Natural killer cell (primary cell): ENCODE measurements around the gene ANKRD44. TPM values are rescaled to one million over a fixed set of nuclear protein-coding genes. Genes with fewer than 3 reads are reported as not detected.

Source experiments
- ATAC-seq, 3 donors: fragments of 150-1000 bp in 2 of 3; fragments of 200-7000 bp in 1 of 3; cut with Tn5 transposase; 1 replicate in 1 of 3; 2 replicates in 2 of 3; pipeline ENCODE4 v1.10.0; 2021; ENCODE audit warnings: mild to moderate bottlenecking in 2 of 3, moderate library complexity in 2 of 3
- DNase-seq, 2 donors: peaks; one replicate each; pipeline versions ENCODE4 v3.0.0 to v3.0.0-alpha.2; 2013 to 2021; ENCODE audit warnings: mixed read lengths in 1 of 2
- H3K27ac ChIP-seq: one replicate; pipeline ENCODE4 v1.5.1; 2013; ENCODE audit warnings: mild to moderate bottlenecking, low read length
- H3K27me3 ChIP-seq: one replicate; pipeline ENCODE4 v1.6.1; 2013; ENCODE audit warnings: low read length; ENCODE audit not compliant: control insufficient read depth, insufficient read depth
- H3K36me3 ChIP-seq: one replicate; pipeline ENCODE4 v1.6.1; 2013; ENCODE audit warnings: low read length; ENCODE audit not compliant: control insufficient read depth, insufficient read depth
- H3K4me1 ChIP-seq: one replicate; pipeline ENCODE4 v1.6.1; 2013; ENCODE audit warnings: low read length; ENCODE audit not compliant: control insufficient read depth, insufficient read depth
- H3K4me3 ChIP-seq: one replicate; pipeline ENCODE4 v1.5.1; 2013; ENCODE audit warnings: low read length
- H3K9me3 ChIP-seq: one replicate; pipeline ENCODE4 v1.6.1; 2013; ENCODE audit warnings: low read length; ENCODE audit not compliant: control insufficient read depth, insufficient read depth
- H3K27ac Mint-ChIP-seq, 2 donors: one replicate each; pipeline ENCODE4 v1.8.0; 2022; ENCODE audit warnings: mild to moderate bottlenecking in 2 of 2, mixed read lengths in 2 of 2, moderate library complexity in 1 of 2
- H3K27me3 Mint-ChIP-seq, 2 donors: one replicate each; pipeline ENCODE4 v1.8.0; 2022; ENCODE audit warnings: low read depth in 2 of 2, mixed read lengths in 2 of 2
- H3K36me3 Mint-ChIP-seq: one replicate; pipeline ENCODE4 v1.8.0; 2022; ENCODE audit warnings: mixed read lengths
- H3K4me1 Mint-ChIP-seq, 2 donors: one replicate each; pipeline ENCODE4 v1.8.0; 2022; ENCODE audit warnings: mixed read lengths in 2 of 2
- H3K4me3 Mint-ChIP-seq: one replicate; pipeline ENCODE4 v1.8.0; 2022; ENCODE audit warnings: mild to moderate bottlenecking, moderate library complexity, mixed read lengths
- H3K9me3 Mint-ChIP-seq, 2 donors: one replicate each; pipeline ENCODE4 v1.8.0; 2022; ENCODE audit warnings: mixed read lengths in 2 of 2
- CTCF ChIP-seq: fragments of 200-600 bp; IDR thresholded peaks from one replicate; pipeline ENCODE4 v1.8.0; 2022; ENCODE audit warnings: antibody characterized with exemption
- WGBS: methylation state at CpG from one replicate; pipeline ENCODE4 v1.1.7; 2013; ENCODE audit warnings: missing lambda C conversion rate; ENCODE audit not compliant: insufficient coverage; 5-methylcytosine and 5-hydroxymethylcytosine counted together
- intact Hi-C: fragments of 100-400 bp; cut with micrococcal nuclease; formaldehyde crosslinking; loops from one replicate; pipeline ENCODE4 v1.14.2; 2022
- total RNA-seq, 4 donors: library from RNA; stranded (reverse); fragments of 120-200 nt in 1 of 4; gene quantifications; one replicate each; pipeline versions ENCODE4 v1.2.3 to v1.2.4, GENCODE V29; 2013 to 2022

ANKRD44 gene
- total RNA-seq, 3 donors from 2014 or later (not counting 1 experiment from before 2014, with no cell fraction given): 252 to 376 (median 311) TPM

- Histone ChIP-seq H3K27ac (no peak overlapping the region), H3K4me3 (no peak overlapping the region), H3K36me3 (peaks cover 37% of the 10 kb centered on the region), H3K4me1 (no peaks in the 10 kb centered on the region), H3K9me3 (no peaks in the 10 kb centered on the region), H3K27me3 (no peaks in the 10 kb centered on the region)
- TF ChIP-seq CTCF: no peak
- Mint-ChIP-seq H3K27me3 (no peaks in the 10 kb centered on the region), H3K4me1 (peaks cover 33 to 42% of the 10 kb centered on the region in 2 donors), H3K36me3 (peaks cover 10% of the 10 kb centered on the region), H3K27ac (peak overlapping the region; percentile 84 to 88), H3K4me3 (no peak overlapping the region), H3K9me3 (no peaks in the 10 kb centered on the region)
- DNase-seq (no peak), ATAC-seq (no peak)
- intact Hi-C loops: no loop called here
- WGBS: no CpG with 5 or more reads among the region's 1 CpG
Observed at GRCh38 chr2:196987298-196987648, 323.3 kb downstream of the ANKRD44 start.

- Mint-ChIP-seq H3K9me3 (no peaks in the 10 kb centered on the region), H3K27ac (peak overlapping the region; percentile 52 to 84), H3K36me3 (peaks cover 4% of the 10 kb centered on the region), H3K4me3 (no peak overlapping the region), H3K4me1 (peaks cover 33 to 40% of the 10 kb centered on the region in 2 donors), H3K27me3 (no peaks in the 10 kb centered on the region)
- H3K4me3 ChIP-seq: no peak overlapping the region
- H3K9me3 ChIP-seq: no peaks in the 10 kb centered on the region
- no peak for ATAC-seq
- peaks cover 21% of the 10 kb centered on the region for H3K36me3 ChIP-seq
- no peak for TF ChIP-seq CTCF
- no peak for DNase-seq
- WGBS: 94% methylated on average over 2 of the region's 3 CpGs
- H3K4me1 ChIP-seq: no peaks in the 10 kb centered on the region
- intact Hi-C loops: no loop called here
- H3K27ac ChIP-seq: no peak overlapping the region
- H3K27me3 ChIP-seq: no peaks in the 10 kb centered on the region
Observed at GRCh38 chr2:196985511-196986183, 324.9 kb downstream of the ANKRD44 start.

GRCh38 chr2:196984903-196985302 lies 325.7 kb downstream of the ANKRD44 start:
- Mint-ChIP-seq H3K27me3 (no peaks in the 10 kb centered on the region), H3K9me3 (no peaks in the 10 kb centered on the region), H3K4me3 (no peak overlapping the region), H3K4me1 (peaks cover 25 to 33% of the 10 kb centered on the region in 2 donors), H3K36me3 (no peaks in the 10 kb centered on the region), H3K27ac (peak overlapping the region; percentile 52 to 84)
- ATAC-seq (no peak), DNase-seq (no peak)
- peaks cover 14% of the 10 kb centered on the region for H3K36me3 ChIP-seq
- no peaks in the 10 kb centered on the region for H3K9me3 ChIP-seq
- WGBS: 97% methylated on average over 5 of the region's 5 CpGs
- no peak overlapping the region for H3K27ac ChIP-seq
- H3K4me1 ChIP-seq: no peaks in the 10 kb centered on the region
- TF ChIP-seq CTCF: no peak
- H3K4me3 ChIP-seq: no peak overlapping the region
- intact Hi-C loops: no loop called here
- no peaks in the 10 kb centered on the region for H3K27me3 ChIP-seq

- Mint-ChIP-seq H3K4me1 (peaks cover 25 to 32% of the 10 kb centered on the region in 2 donors), H3K9me3 (no peaks in the 10 kb centered on the region), H3K27ac (peak overlapping the region in 1 of 2 donors; percentile 84), H3K27me3 (no peaks in the 10 kb centered on the region), H3K36me3 (no peaks in the 10 kb centered on the region), H3K4me3 (no peak overlapping the region)
- Histone ChIP-seq H3K27ac (no peak overlapping the region), H3K36me3 (peaks cover 13% of the 10 kb centered on the region), H3K27me3 (no peaks in the 10 kb centered on the region), H3K9me3 (no peaks in the 10 kb centered on the region), H3K4me1 (no peaks in the 10 kb centered on the region), H3K4me3 (no peak overlapping the region)
- WGBS: 94% methylated on average over 3 of the region's 3 CpGs
- TF ChIP-seq CTCF: no peak
- intact Hi-C loops: no loop called here
- no peak for DNase-seq
- ATAC-seq: no peak
Observed at GRCh38 chr2:196983934-196984333, 326.6 kb downstream of the ANKRD44 start.
